Measurements from ENCODE around the gene CNNM3.
"Not testable (repeated sequence)": the region's sequence is repeated elsewhere in the genome, so short reads cannot be mapped to it uniquely, and the experiment has no call there.

The CNNM3 gene

GRCh38 chr2:96805946-96806345 lies 10.1 kb upstream of the CNNM3 start:
- not testable (repeated sequence) for H4K91ac ChIP-seq (ENCODE audit: low read depth, low read length); DNase-seq; H3K18ac ChIP-seq (ENCODE audit: low read length); H3K9ac ChIP-seq (ENCODE audit: low read length); H3K27me3 ChIP-seq (ENCODE audit: insufficient read depth, low read length); H2AK5ac ChIP-seq (ENCODE audit: low read length); H2AFZ ChIP-seq (ENCODE audit: insufficient read depth, low read length, poor library complexity); H3K23ac ChIP-seq (ENCODE audit: low read length); H3K4ac ChIP-seq (ENCODE audit: low read depth, low read length); H2BK5ac ChIP-seq (ENCODE audit: low read depth, low read length, poor library complexity); H3K9me3 ChIP-seq (ENCODE audit: insufficient read depth, low read depth, low read length); H3K14ac ChIP-seq (ENCODE audit: low read length); H2BK12ac ChIP-seq (ENCODE audit: low read length); H3K4me2 ChIP-seq (ENCODE audit: low read length); H3K79me2 ChIP-seq (ENCODE audit: control insufficient read depth, insufficient read depth, low read length, poor library complexity); H4K12ac ChIP-seq (ENCODE audit: low read depth, low read length); H3K27ac ChIP-seq (ENCODE audit: low read depth, low read length); H4K8ac ChIP-seq (ENCODE audit: low read depth, low read length); H3K79me1 ChIP-seq (ENCODE audit: low read length); H3K4me3 ChIP-seq (ENCODE audit: low read depth, low read length); H2BK120ac ChIP-seq (ENCODE audit: insufficient read depth, low read length, poor library complexity); H3K4me1 ChIP-seq (ENCODE audit: control insufficient read depth in 1 of 2, insufficient read depth in 2 of 2, low read length in 2 of 2)
- H3K36me3 ChIP-seq (ENCODE audit: control insufficient read depth in 1 of 2, insufficient read depth in 2 of 2, low read length in 2 of 2), result peaks cover 16 to 27% of the 10 kb centered on the region in 2 experiments
- WGBS (ENCODE audit: extremely low coverage, insufficient coverage, insufficient read length), result no CpG with 5 or more reads among the region's 20 CpGs

- no peak overlapping the region for H3K18ac ChIP-seq (ENCODE audit: low read length)
- no peak overlapping the region for H2BK120ac ChIP-seq (ENCODE audit: insufficient read depth, low read length, poor library complexity)
- no peak overlapping the region for H3K4me3 ChIP-seq (ENCODE audit: low read depth, low read length)
- no peak overlapping the region for H3K9ac ChIP-seq (ENCODE audit: low read length)
- H2AFZ ChIP-seq (ENCODE audit: insufficient read depth, low read length, poor library complexity), result no peak overlapping the region
- no peak overlapping the region for H3K4me2 ChIP-seq (ENCODE audit: low read length)
- H4K8ac ChIP-seq (ENCODE audit: low read depth, low read length), result no peak overlapping the region
- H2BK5ac ChIP-seq (ENCODE audit: low read depth, low read length, poor library complexity), result no peak overlapping the region
- no peaks in the 10 kb centered on the region for H3K79me1 ChIP-seq (ENCODE audit: low read length)
- no peak overlapping the region for H3K14ac ChIP-seq (ENCODE audit: low read length)
- no CpG with 5 or more reads among the region's 23 CpGs for WGBS (ENCODE audit: extremely low coverage, insufficient coverage, insufficient read length)
- no peak overlapping the region for H4K91ac ChIP-seq (ENCODE audit: low read depth, low read length)
- no peak for DNase-seq
- H2BK12ac ChIP-seq (ENCODE audit: low read length), result no peak overlapping the region
- peaks cover 12 to 26% of the 10 kb centered on the region in 2 experiments for H3K36me3 ChIP-seq (ENCODE audit: control insufficient read depth in 1 of 2, insufficient read depth in 2 of 2, low read length in 2 of 2)
- peaks cover 3% of the 10 kb centered on the region for H3K9me3 ChIP-seq (ENCODE audit: insufficient read depth, low read depth, low read length)
- H2AK5ac ChIP-seq (ENCODE audit: low read length), result no peak overlapping the region
- H3K4ac ChIP-seq (ENCODE audit: low read depth, low read length), result no peak overlapping the region
- H4K12ac ChIP-seq (ENCODE audit: low read depth, low read length), result no peak overlapping the region
- no peaks in the 10 kb centered on the region for H3K4me1 ChIP-seq (ENCODE audit: control insufficient read depth in 1 of 2, insufficient read depth in 2 of 2, low read length in 2 of 2)
- H3K23ac ChIP-seq (ENCODE audit: low read length), result no peak overlapping the region
- H3K27me3 ChIP-seq (ENCODE audit: insufficient read depth, low read length), result no peaks in the 10 kb centered on the region
- no peak overlapping the region for H3K27ac ChIP-seq (ENCODE audit: low read depth, low read length)
- no peaks in the 10 kb centered on the region for H3K79me2 ChIP-seq (ENCODE audit: control insufficient read depth, insufficient read depth, low read length, poor library complexity)
Measured at GRCh38 chr2:96806468-96807126, 9.5 kb upstream of the CNNM3 start.

GRCh38 chr2:96807127-96807471 lies 9.0 kb upstream of the CNNM3 start:
- no peak overlapping the region for H3K14ac ChIP-seq (ENCODE audit: low read length)
- H3K27ac ChIP-seq (ENCODE audit: low read depth, low read length), result no peak overlapping the region
- H2AFZ ChIP-seq (ENCODE audit: insufficient read depth, low read length, poor library complexity), result no peak overlapping the region
- no peak overlapping the region for H3K23ac ChIP-seq (ENCODE audit: low read length)
- DNase-seq, result no peak
- H3K9me3 ChIP-seq (ENCODE audit: insufficient read depth, low read depth, low read length), result peaks cover 3% of the 10 kb centered on the region
- H3K27me3 ChIP-seq (ENCODE audit: insufficient read depth, low read length), result no peaks in the 10 kb centered on the region
- H3K18ac ChIP-seq (ENCODE audit: low read length), result no peak overlapping the region
- H3K4me1 ChIP-seq (ENCODE audit: control insufficient read depth in 1 of 2, insufficient read depth in 2 of 2, low read length in 2 of 2), result no peaks in the 10 kb centered on the region
- no peak overlapping the region for H3K4me2 ChIP-seq (ENCODE audit: low read length)
- H3K79me2 ChIP-seq (ENCODE audit: control insufficient read depth, insufficient read depth, low read length, poor library complexity), result no peaks in the 10 kb centered on the region
- H3K9ac ChIP-seq (ENCODE audit: low read length), result no peak overlapping the region
- no peak overlapping the region for H4K91ac ChIP-seq (ENCODE audit: low read depth, low read length)
- H2BK5ac ChIP-seq (ENCODE audit: low read depth, low read length, poor library complexity), result no peak overlapping the region
- WGBS (ENCODE audit: extremely low coverage, insufficient coverage, insufficient read length), result no CpG with 5 or more reads among the region's 10 CpGs
- H3K36me3 ChIP-seq (ENCODE audit: control insufficient read depth in 1 of 2, insufficient read depth in 2 of 2, low read length in 2 of 2), result peaks cover 11 to 21% of the 10 kb centered on the region in 2 experiments
- no peak overlapping the region for H4K8ac ChIP-seq (ENCODE audit: low read depth, low read length)
- no peak overlapping the region for H3K4me3 ChIP-seq (ENCODE audit: low read depth, low read length)
- H3K79me1 ChIP-seq (ENCODE audit: low read length), result no peaks in the 10 kb centered on the region
- H4K12ac ChIP-seq (ENCODE audit: low read depth, low read length), result no peak overlapping the region
- no peak overlapping the region for H2BK120ac ChIP-seq (ENCODE audit: insufficient read depth, low read length, poor library complexity)
- H2AK5ac ChIP-seq (ENCODE audit: low read length), result no peak overlapping the region
- H3K4ac ChIP-seq (ENCODE audit: low read depth, low read length), result no peak overlapping the region
- H2BK12ac ChIP-seq (ENCODE audit: low read length), result no peak overlapping the region

GRCh38 chr2:96808176-96808837 lies 7.8 kb upstream of the CNNM3 start:
- Histone ChIP-seq H3K18ac (ENCODE audit: low read length) (no peak overlapping the region), H3K4ac (ENCODE audit: low read depth, low read length) (no peak overlapping the region), H2AFZ (ENCODE audit: insufficient read depth, low read length, poor library complexity) (no peak overlapping the region), H2BK120ac (ENCODE audit: insufficient read depth, low read length, poor library complexity) (no peak overlapping the region), H2BK5ac (ENCODE audit: low read depth, low read length, poor library complexity) (no peak overlapping the region), H3K27ac (ENCODE audit: low read depth, low read length) (no peak overlapping the region), H3K14ac (ENCODE audit: low read length) (no peak overlapping the region), H3K9ac (ENCODE audit: low read length) (no peak overlapping the region), H3K79me1 (ENCODE audit: low read length) (no peaks in the 10 kb centered on the region), H2AK5ac (ENCODE audit: low read length) (no peak overlapping the region), H3K79me2 (ENCODE audit: control insufficient read depth, insufficient read depth, low read length, poor library complexity) (no peaks in the 10 kb centered on the region), H3K9me3 (ENCODE audit: insufficient read depth, low read depth, low read length) (peaks cover 3% of the 10 kb centered on the region), H3K27me3 (ENCODE audit: insufficient read depth, low read length) (no peaks in the 10 kb centered on the region), H4K91ac (ENCODE audit: low read depth, low read length) (no peak overlapping the region), H3K4me2 (ENCODE audit: low read length) (no peak overlapping the region), H3K36me3 (ENCODE audit: control insufficient read depth in 1 of 2, insufficient read depth in 2 of 2, low read length in 2 of 2) (peaks cover 9 to 19% of the 10 kb centered on the region in 2 experiments), H2BK12ac (ENCODE audit: low read length) (no peak overlapping the region), H4K8ac (ENCODE audit: low read depth, low read length) (no peak overlapping the region), H4K12ac (ENCODE audit: low read depth, low read length) (no peak overlapping the region), H3K4me1 (ENCODE audit: control insufficient read depth in 1 of 2, insufficient read depth in 2 of 2, low read length in 2 of 2) (no peaks in the 10 kb centered on the region), H3K4me3 (ENCODE audit: low read depth, low read length) (no peak overlapping the region), H3K23ac (ENCODE audit: low read length) (no peak overlapping the region)
- no CpG with 5 or more reads among the region's 10 CpGs for WGBS (ENCODE audit: extremely low coverage, insufficient coverage, insufficient read length)
- DNase-seq, result no peak

Measured in trophoblast cell (in vitro differentiated cells and primary cell).